Limb (tissue), 2 donors: ENCODE data around the gene POLR2E.

Source experiments
- DNase-seq, 2 donors: peaks; one replicate each; pipeline ENCODE4 v3.0.0-alpha.2; 2016; ENCODE audit errors: extremely low spot score in 2 of 2

The POLR2E gene

GRCh38 chr19:1065606-1066109, 29.5 kb downstream of the POLR2E start:
- no peak for DNase-seq

- DNase-seq: peak; percentile 47 to 76
Measured at GRCh38 chr19:1064661-1065605, 30.2 kb downstream of the POLR2E start.

GRCh38 chr19:1063909-1064660, 31.1 kb downstream of the POLR2E start:
- no peak for DNase-seq

GRCh38 chr19:1063030-1063908, 31.9 kb downstream of the POLR2E start:
- no peak for DNase-seq

GRCh38 chr19:1062387-1063029, 32.7 kb downstream of the POLR2E start:
- DNase-seq: no peak

- no peak for DNase-seq
Measured at GRCh38 chr19:1061987-1062386, 33.2 kb downstream of the POLR2E start.

GRCh38 chr19:1060689-1061088, 34.5 kb downstream of the POLR2E start:
- DNase-seq: no peak

GRCh38 chr19:1058112-1058511, 37.1 kb downstream of the POLR2E start:
- no peak for DNase-seq

- no peak for DNase-seq
Measured at GRCh38 chr19:1057176-1057855, 37.9 kb downstream of the POLR2E start.

- DNase-seq: no peak
Measured at GRCh38 chr19:1055886-1056620, 39.1 kb downstream of the POLR2E start.

GRCh38 chr19:1055028-1055425, 40.1 kb downstream of the POLR2E start:
- DNase-seq: no peak

GRCh38 chr19:1054102-1055027, 40.8 kb downstream of the POLR2E start:
- no peak for DNase-seq

GRCh38 chr19:1053176-1054101, 41.7 kb downstream of the POLR2E start:
- no peak for DNase-seq

GRCh38 chr19:1052349-1052975, 42.7 kb downstream of the POLR2E start:
- DNase-seq: no peak

- no peak for DNase-seq
Measured at GRCh38 chr19:1051791-1052190, 43.4 kb downstream of the POLR2E start.

- no peak for DNase-seq
Measured at GRCh38 chr19:1050989-1051788, 44.0 kb downstream of the POLR2E start.
